GM19043 (cell line): ENCODE measurements around the gene B3GNT8.
A peak's percentile ranks its signal among the peaks of the same experiment; 100 is the strongest.
"Not testable (repeated sequence)": the region's sequence is repeated elsewhere in the genome, so short reads cannot be mapped to it uniquely, and the experiment has no call there.

Experiments
- ATAC-seq: cut with Tn5 transposase; IDR thresholded peaks from one replicate; pipeline ENCODE4 v1.9.1; 2021; ENCODE audit warnings: low read depth; ENCODE audit not compliant: unreplicated experiment

B3GNT8 gene

DNA sequence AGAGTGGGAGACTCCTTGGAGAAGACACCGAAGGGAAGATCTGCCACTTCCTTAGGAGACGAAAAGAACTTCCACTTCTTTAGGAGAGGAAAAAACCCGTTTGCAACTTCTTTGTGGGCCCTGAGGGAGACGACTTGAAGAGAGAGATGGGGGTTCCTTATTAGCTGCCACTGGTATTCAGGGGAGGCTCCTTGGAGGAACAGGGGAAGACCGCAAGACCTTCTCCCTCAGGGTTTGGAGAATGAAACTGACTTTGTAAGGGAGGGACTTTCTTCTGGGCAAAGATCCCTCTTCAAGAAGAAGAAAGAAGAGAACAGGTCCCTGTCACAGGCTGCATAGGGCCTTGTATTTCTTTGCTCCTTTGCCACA lies 29.1 kb downstream of the B3GNT8 start:
- no peak for ATAC-seq

DNA sequence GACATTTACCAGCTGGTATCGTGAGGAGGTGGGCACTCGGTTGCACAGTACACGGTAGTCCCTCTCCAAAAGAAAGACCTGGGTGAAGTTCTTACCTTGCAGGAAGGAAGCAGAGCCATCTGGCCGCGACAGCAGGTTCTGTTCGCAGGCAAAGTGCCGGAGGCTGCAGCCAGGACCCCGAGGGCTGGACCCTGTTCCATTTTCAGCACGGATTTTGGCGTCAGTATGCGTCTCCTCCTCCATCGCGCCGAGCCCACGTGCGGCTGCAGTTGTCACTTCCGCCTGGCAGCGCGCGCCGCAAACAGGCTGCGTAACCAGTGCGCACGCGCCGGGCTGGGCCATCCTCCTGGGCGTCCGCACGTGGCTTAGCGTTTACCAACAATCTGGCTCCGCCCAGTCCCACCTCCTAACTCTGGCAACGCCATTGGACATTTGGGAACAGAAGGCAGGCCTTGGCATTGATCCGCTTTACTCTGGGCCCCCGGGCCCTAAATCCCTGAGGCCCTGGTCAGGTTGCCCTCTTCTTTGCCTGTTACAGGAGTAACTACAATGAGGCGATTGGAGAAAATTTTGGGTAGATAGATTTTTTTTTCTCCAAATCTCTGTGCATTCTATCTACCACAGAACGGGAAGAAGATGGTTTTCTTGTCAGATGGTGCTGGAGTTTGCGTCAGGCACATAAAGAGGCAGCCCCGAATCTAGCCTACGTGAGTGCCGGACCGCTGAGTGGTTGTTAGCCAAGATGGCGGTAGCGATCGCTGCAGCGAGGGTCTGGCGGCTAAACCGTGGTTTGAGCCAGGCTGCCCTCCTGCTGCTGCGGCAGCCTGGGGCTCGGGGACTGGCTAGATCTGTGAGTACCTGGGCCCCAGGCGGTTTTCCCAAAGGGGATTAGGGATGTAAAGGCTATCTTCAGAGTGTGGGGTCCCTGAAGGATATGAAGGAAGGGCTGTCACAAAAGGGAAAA lies 29.8 kb downstream of the B3GNT8 start, which contains the start of the genes BCKDHA and EXOSC5:
TSS of gene BCKDHA (plus strand) at position 733 of the 964 bp plus-strand sequence. CDS start at position 743, 10 bp downstream.
TSS of gene EXOSC5 (minus strand) at position 274 of the 964 bp plus-strand sequence. CDS start at position 243, 31 bp downstream.
- peak; percentile 88 for ATAC-seq

DNA sequence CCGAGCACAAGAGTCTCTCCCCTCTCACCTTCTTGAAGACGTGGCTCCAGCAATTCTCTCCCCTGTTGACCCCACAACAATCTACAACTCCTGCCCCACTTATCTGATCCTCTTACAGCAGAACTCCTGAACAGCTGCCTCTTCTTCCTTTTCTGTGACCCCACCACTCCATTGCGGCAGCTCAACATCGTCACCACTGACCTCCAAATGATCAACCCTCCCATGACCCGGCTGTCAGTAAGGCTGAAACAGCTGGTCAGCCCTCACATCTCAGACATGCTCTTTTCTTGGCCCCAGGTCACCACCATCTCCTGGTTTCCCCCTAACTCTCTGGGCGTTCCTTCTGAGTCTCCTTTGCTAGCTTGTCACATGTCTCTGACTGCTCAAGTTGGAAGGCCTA lies 31.8 kb downstream of the B3GNT8 start:
- no peak for ATAC-seq

DNA sequence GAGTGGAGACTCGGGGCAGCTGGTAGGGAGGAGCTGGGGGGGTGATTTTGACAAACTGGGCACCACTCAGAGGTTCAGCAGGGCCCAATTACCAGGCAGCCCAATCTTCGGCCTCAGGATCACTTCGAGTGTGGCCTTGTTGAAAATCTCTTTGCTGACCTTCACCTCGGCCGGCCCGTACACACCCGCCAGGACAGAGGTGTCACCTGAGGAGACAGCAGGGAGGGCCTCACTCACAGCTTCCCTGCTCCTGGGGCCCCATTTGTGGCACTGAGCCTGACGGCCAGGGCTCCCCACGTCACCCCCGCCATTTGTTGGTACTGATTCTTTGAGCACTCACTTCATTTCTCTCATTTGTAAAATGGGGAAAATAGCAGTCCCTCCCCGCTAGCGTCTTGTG lies 34.4 kb downstream of the B3GNT8 start:
- ATAC-seq = no peak

DNA sequence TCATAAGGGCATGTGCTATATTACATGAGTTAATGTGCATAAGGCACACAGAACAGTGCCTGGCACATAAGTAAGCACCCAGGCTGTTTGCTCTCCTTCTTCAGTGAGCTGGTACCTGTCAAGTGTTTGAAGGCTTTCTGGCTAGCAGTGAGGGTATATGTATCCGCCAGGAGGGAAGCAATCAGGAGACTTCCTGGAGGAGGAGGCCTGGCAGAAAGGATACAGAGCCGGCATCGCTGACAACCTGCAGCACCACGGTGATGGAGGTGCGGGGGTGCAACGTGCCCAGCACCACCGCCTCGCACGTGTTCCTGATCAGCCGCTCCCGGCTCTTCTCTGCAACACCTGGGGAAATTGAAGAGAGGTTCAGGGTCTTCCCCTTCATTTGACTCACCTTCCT lies 35.6 kb downstream of the B3GNT8 start:
- no peak for ATAC-seq

DNA sequence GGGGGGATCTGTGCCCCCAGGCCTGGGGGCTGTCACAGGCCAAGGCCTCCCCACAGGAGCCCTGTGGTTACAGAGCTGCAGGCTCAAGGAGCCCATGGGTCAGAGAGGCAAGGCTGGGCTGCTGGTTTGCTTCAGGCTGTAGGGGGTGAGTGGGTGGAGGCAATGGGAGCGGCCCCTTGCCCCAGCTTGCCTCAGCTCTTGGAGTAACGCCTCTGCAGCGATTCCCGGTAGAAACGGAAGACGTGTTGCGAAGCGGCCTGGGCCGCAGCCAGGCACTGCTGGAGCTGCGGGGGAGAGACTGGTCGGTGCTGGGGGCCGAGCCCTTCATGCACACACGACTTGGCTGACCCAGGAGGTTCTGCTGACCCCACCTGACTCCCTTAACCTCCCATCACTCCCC lies 40.7 kb downstream of the B3GNT8 start:
- ATAC-seq = no peak

DNA sequence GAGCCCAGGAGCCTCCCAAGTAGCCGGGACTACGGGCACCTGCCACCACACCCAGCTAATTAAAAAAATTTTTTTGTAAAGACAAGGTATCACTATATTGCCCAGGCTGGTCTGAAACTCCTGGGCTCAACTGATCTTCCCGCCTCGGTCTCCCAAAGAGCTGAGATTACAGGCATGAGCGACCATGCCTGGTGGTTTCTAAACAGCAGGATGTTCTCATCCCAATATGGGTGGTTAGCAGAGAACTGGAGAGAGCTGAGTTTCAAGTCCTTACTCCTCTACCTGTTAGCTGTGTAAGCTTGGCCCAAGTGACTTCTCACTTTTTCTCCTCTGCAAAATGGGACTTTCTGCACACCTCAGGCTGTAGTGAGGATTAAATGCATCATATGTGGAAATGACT lies 42.8 kb downstream of the B3GNT8 start:
- no peak for ATAC-seq

DNA sequence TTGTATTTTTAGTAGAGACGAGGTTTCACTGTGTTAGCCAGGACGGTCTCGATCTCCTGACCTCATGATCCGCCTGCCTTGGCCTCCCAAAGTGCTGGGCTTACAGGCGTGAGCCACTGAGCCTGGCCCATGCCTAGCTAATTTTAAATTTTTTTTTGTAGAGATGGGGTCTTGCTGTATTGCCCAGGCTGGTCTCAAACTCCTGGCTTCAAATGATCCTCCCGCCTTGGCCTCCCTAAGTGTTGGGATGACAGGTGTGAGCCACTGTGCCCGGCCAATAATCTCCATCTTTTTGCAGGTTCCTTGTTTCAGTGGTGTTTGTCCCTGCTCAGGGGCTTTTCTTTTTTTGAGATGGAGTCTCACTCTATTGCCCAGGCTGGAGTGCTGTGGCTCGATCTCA lies 45.6 kb downstream of the B3GNT8 start:
- ATAC-seq = not testable (repeated sequence)

DNA sequence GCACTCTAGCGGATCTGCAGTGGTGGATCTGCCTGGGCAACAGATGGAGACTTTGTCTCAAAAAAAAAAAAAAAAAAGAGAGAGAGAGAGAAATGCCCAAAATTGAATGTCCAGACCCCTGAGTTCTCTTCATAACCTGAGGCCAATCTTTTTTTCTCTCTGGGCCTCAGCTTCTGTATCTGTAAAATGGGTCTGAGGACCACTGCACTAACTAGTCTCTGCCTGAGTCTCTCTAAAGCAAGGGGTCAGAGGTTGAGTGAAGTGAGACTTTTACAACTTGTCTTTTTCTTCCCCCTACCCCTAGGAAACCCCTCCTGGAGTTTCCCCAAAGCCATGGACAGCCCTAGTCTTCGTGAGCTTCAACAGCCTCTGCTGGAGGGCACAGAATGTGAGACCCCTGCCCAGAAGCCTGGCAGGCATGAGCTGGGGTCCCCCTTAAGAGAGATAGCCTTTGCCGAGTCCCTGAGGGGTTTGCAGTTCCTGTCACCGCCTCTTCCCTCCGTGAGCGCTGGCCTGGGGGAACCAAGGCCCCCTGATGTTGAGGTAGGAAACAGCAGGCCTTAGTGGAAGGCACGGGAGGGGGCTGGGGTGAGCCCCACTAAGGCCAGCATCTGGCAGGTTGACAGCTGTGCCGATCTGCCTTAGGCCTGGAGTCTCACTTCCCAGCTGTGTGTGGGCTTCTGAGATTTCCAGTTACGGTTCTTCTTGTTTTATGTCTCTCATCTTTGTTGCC lies 49.0 kb downstream of the B3GNT8 start:
- ATAC-seq = no peak

DNA sequence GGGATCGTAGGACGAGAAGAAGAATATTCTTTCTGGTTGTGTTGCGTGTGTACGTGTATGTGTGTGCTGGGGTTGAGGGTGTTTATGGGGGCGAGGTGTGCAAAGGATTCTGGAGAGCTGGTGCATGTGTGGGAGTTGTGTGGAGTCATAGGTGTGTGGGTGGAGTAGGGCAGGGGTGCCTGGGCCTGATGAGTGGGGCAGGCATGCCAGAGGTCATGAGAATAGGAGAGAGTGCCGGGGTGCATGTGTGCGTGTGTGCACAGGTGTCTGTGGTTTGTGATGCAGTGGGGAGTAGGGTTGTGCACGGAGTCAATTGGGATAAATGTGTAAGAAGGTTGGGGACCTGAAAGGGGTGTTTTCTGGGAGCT lies 50.2 kb downstream of the B3GNT8 start:
- no peak for ATAC-seq

DNA sequence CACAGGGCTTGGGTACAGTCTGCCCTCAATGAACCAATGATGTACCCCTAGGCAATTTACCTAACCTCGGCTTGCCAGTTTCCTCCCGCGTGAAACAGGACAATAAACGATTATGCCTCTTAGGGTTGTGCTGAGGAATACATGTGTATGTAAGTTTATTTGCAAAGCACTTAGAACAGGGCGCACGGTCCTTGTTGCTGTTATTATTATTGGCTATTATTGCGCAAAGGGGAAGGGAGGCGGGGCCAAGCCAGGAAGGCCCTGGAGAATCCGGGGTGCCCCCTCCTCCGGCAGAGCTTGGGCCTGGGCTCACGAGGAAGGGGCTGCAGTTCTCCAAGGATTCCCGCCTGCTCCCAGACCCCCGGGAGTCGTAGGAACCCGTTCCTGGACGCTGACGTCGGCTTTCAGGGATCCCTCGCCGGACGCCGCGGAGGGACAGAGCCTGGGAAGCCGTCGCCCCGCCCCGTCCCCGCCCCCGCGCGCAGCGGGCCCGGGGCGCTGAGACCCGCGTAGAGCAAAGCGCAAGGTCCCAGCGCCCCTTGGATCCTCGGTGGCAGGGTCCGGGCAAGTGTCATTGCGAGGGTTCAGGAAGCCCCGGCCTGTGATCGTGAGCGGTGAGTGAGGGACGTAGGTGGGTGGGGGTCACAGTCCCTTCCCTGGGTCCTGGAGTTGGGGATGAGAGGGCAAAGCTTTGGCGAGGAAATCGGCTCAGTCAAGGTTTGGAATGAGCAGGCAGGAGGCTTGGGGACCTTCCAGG lies 50.8 kb downstream of the B3GNT8 start, which contains the start of gene TMEM91:
TSS of gene TMEM91 (plus strand) at position 293 of the 757 bp plus-strand sequence. CDS start 1,777 bp downstream, outside the sequence.
- ATAC-seq = no peak
